Activated T-cell treated with anti-CD3 and anti-CD28 coated beads, Interleukin-2, amount 50 U/mL, for 48 hours (primary cell): ENCODE measurements around the gene ATP1B4.
"Not testable (repeated sequence)": the region's sequence is repeated elsewhere in the genome, so short reads cannot be mapped to it uniquely, and the experiment has no call there.

Experiments used
- DNase-seq, 2 experiments: peaks; one replicate each; pipeline ENCODE4 v3.0.0-alpha.2; 2020

The ATP1B4 gene

GRCh38 chrX:120361764-120362305, at the start of gene ATP1B4:
ATP1B4 (plus strand) TSS chrX:120362089; CDS start chrX:120362169, 80 bp downstream.
- no peak for DNase-seq

GRCh38 chrX:120315776-120316175, 46.1 kb upstream of the ATP1B4 start:
- DNase-seq = no peak

- DNase-seq = no peak
Observed at GRCh38 chrX:120316587-120317283, 45.2 kb upstream of the ATP1B4 start.

GRCh38 chrX:120318411-120318810, 43.5 kb upstream of the ATP1B4 start:
- DNase-seq = no peak

GRCh38 chrX:120321520-120322281, 40.2 kb upstream of the ATP1B4 start:
- no peak for DNase-seq

GRCh38 chrX:120331116-120331515, 30.8 kb upstream of the ATP1B4 start:
- no peak for DNase-seq

- DNase-seq = no peak
Observed at GRCh38 chrX:120332394-120332793, 29.5 kb upstream of the ATP1B4 start.

GRCh38 chrX:120334151-120334550, 27.7 kb upstream of the ATP1B4 start:
- DNase-seq = no peak

- DNase-seq = no peak
Observed at GRCh38 chrX:120334603-120335002, 27.3 kb upstream of the ATP1B4 start.

- no peak for DNase-seq
Observed at GRCh38 chrX:120335289-120335688, 26.6 kb upstream of the ATP1B4 start.

- no peak for DNase-seq
Observed at GRCh38 chrX:120336899-120337298, 25.0 kb upstream of the ATP1B4 start.

GRCh38 chrX:120344566-120344965, 17.3 kb upstream of the ATP1B4 start:
- not testable (repeated sequence) for DNase-seq

GRCh38 chrX:120350450-120351138, 11.3 kb upstream of the ATP1B4 start:
- DNase-seq = no peak

- DNase-seq = no peak
Observed at GRCh38 chrX:120356084-120356483, 5.8 kb upstream of the ATP1B4 start.

- no peak for DNase-seq
Observed at GRCh38 chrX:120357186-120357585, 4.7 kb upstream of the ATP1B4 start.

GRCh38 chrX:120358737-120359456, 3.0 kb upstream of the ATP1B4 start:
- DNase-seq = peak; percentile 56 to 66

- peak; percentile 69 to 70 for DNase-seq
Observed at GRCh38 chrX:120365320-120365719, 3.4 kb downstream of the ATP1B4 start.

- DNase-seq = no peak
Observed at GRCh38 chrX:120365968-120366367, 4.1 kb downstream of the ATP1B4 start.

GRCh38 chrX:120366794-120367193, 4.9 kb downstream of the ATP1B4 start:
- DNase-seq = no peak

GRCh38 chrX:120367402-120368109, 5.7 kb downstream of the ATP1B4 start:
- DNase-seq = no peak

GRCh38 chrX:120372667-120373370, 10.9 kb downstream of the ATP1B4 start:
- no peak for DNase-seq
